Activated CD4-positive, alpha-beta memory T cell treated with anti-CD3 and anti-CD28 coated beads for 36 hours (primary cell): ENCODE results near the gene RNF26. TPM values are rescaled to one million over a fixed set of nuclear protein-coding genes. Genes with fewer than 3 reads are reported as not detected.

Experiments used
- CTCF ChIA-PET: fragments of 350-600 bp; sonication (Branson Sonifier 250); formaldehyde crosslinking; loops from one replicate; lab custom pipeline; 2021; ENCODE audit warnings: antibody characterized with exemption, inconsistent platforms; lab: Charles Lee
- POLR2A ChIA-PET: fragments of 350-600 bp; sonication (Branson Sonifier 250); formaldehyde crosslinking; loops from one replicate; lab custom pipeline; 2021; ENCODE audit warnings: antibody characterized with exemption; lab: Charles Lee
- DNase-seq: peaks from one replicate; pipeline ENCODE4 v3.0.0-alpha.2; 2020
- H3K27ac Mint-ChIP-seq: one replicate; pipeline ENCODE4 v1.8.0; 2021; ENCODE audit warnings: mixed read lengths
- H3K27me3 Mint-ChIP-seq: one replicate; pipeline ENCODE4 v1.8.0; 2021; ENCODE audit warnings: mixed read lengths
- H3K36me3 Mint-ChIP-seq: one replicate; pipeline ENCODE4 v1.8.0; 2021; ENCODE audit warnings: mixed read lengths
- H3K4me1 Mint-ChIP-seq: one replicate; pipeline ENCODE4 v1.8.0; 2021; ENCODE audit warnings: low read depth, mixed read lengths
- H3K4me3 Mint-ChIP-seq: one replicate; pipeline ENCODE4 v1.8.0; 2021; ENCODE audit warnings: mild to moderate bottlenecking, mixed read lengths
- H3K9me3 Mint-ChIP-seq: one replicate; pipeline ENCODE4 v1.8.0; 2021; ENCODE audit warnings: mixed read lengths
- intact Hi-C: fragments of 100-400 bp; cut with micrococcal nuclease; formaldehyde crosslinking; loops from one replicate; pipeline ENCODE4 v1.15.1; 2023
- total RNA-seq, 2 experiments: library from RNA; stranded (reverse); gene quantifications; one replicate each; pipeline ENCODE4 v1.2.3, GENCODE V29; 2021

Gene RNF26
- total RNA-seq, 2 experiments from 2014 or later: 33.7 to 35.2 TPM

DNA sequence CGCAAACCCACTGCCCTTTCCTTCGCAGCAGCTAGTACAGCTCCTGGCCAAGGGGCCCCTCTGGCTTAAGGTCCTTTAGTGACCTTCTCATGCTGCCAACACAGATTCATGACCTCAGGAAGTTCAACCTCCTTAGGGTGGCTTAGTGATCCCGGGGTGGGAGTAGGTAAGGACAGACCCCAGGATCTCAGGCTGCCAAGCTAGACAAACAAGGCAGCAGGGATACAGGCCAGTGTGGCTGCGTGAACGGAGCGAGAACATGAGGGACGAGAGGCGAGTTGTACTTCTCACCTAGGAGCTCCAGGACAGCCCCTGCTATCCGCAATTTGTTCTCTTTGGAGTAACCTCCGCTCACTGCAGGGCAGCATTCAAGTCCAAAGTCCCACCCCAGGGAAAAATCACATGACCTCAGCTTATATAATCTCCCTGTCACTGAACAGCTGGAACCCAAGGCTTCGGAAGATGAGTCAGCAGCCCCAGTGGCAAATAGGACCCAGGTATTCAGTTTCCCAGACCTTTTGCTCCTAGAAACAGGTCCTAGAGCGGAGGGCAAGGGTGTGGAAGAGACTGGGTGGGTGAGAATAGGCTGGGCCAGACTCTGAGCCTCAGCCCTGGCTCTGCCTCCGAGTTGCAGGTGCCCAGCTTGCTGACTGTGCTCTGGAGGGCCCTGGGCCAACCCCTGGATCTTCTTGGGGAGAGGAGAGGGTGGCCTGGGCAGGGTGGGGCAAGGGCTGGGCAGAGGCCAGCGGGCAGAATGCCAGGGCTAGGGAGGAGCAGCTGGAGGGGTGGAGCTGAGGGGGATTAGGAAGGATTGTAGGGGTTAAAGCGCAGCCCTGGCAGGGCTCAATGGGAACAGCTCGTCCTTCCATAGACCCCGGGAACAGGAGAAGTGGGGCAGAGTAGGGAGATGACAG lies 34.1 kb downstream of the RNF26 start:
- CTCF ChIA-PET: interaction anchor here (1.0 to 9.3 kb wide), 7 partner anchors 9 to 107 kb away, joined by 3 to 55 read pairs (median 6); partner anchors contain the start of gene USP2
- intact Hi-C loops: no loop called here
- DNase-seq: no peak

DNA sequence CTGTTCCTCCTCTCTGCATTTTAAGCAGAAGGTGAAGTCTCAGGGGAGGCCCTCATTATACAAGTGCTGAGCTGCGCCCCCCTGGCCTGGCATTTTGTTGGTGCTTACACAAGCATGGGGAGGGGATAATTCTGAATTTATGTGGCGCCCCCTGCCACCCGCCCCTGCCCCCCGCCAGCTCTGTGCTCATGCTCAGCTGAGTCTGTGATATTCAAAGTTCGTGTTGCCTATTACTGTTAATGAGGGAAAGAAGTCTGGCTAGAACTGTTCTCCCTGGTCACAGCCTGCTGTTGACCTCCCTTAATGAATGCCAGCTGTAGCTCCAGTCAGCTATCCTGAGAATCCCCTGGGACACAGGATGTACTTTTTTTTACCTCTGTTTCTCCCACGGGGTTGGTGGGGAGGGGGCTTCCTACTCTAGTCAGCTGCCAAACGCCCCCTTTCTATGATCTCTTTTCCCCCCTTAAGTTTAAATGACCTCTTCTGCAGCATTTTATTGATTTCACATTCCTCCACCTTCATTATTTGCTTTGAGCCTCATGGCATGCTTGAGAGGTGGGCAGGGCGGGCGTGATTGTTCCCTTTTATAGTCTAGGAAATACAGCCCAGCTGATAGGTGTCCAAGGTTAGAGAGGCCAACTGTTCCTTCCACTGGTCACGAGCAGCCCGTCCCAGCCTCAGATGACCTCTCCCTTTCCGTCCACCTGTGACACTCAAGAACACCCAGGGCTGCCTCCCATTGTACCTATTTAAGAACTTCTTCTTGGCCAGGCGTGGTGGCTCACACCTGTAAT lies 35.0 kb downstream of the RNF26 start:
- Mint-ChIP-seq H3K4me3 (no peak overlapping the region), H3K27me3 (peaks cover 37% of the 10 kb centered on the region), H3K4me1 (peaks cover 13% of the 10 kb centered on the region), H3K27ac (no peak overlapping the region), H3K36me3 (no peaks in the 10 kb centered on the region), H3K9me3 (no peaks in the 10 kb centered on the region)
- ChIA-PET POLR2A (no interaction called here), CTCF (interaction anchor here (1.1 to 9.3 kb wide), 6 partner anchors 8 to 106 kb away, joined by 5 to 55 read pairs (median 8); partner anchors contain the start of gene USP2)
- intact Hi-C loops: no loop called here
- DNase-seq: no peak

More for the DNA sequence above, 34.1 kb downstream of the RNF26 start:
- H3K9me3 Mint-ChIP-seq: no peaks in the 10 kb centered on the region
- H3K27ac Mint-ChIP-seq: no peak overlapping the region
- no peak overlapping the region for H3K4me3 Mint-ChIP-seq
- no peaks in the 10 kb centered on the region for H3K36me3 Mint-ChIP-seq
- H3K27me3 Mint-ChIP-seq: peaks cover 38% of the 10 kb centered on the region
- POLR2A ChIA-PET: interaction anchor here (0.6 kb wide), 1 partner anchor 12 kb away, joined by 3 read pairs; no protein-coding TSS in a partner anchor
- H3K4me1 Mint-ChIP-seq: peaks cover 7% of the 10 kb centered on the region

DNA sequence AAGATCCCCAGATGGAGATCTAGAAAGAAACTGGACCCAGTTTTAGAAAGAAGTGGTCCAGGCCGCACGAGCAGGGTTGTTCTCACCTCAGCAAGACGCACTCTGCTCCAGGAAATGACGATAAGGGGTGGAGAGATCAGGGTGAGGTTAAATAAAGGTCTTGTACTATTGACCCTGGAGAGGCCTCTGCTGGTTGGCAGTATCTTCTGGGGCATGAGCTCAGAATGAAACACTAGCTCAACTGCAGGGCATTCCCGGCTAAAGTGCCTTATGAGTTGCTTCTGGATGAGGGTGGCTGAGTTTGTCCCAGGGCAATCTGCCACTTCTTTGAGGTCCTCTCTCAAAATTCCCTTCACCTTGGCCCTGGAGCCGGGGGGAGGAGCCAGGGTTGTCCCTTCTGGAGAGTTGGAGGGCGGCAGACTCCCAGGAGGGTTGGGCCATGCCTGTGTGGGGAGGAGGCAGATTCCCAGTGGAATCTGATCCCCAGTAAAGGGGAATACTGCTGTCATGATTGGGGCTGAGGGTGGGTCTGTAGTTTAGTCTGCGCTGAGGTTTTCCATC lies 36.2 kb downstream of the RNF26 start:
- H3K4me3 Mint-ChIP-seq: no peak overlapping the region

DNA sequence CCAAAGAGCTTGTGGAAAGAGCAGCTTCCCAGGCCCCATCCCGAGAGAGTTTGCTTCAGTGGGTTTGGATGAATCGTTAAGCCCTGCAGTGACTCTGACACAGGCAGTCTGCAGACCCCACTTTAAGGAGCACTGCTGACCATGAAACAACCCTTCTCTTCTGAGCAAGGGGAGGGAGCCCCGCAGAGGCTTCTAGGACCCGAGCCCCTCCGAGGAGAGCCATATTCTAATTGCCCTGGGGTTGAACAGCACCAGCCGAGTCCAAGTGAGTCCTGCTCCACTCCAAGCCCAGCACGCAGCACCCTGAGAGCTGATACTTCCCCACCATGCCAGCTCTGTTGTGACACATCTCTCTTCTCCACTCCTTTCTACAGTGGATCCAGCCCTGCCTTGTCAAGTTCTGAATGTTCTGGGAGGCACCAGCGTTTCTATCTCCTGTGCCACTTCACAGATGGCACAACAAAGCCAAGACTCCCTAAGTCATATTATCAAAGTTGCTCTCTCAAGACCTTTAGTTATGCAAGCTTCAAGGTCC lies 36.8 kb downstream of the RNF26 start:
- no peak overlapping the region for H3K4me3 Mint-ChIP-seq
- ChIA-PET CTCF (interaction anchor here (1.4 to 9.3 kb wide), 6 partner anchors 10 to 103 kb away, joined by 4 to 55 read pairs (median 9); partner anchors contain the start of gene USP2), POLR2A (no interaction called here)
- H3K4me1 Mint-ChIP-seq: peaks cover 8% of the 10 kb centered on the region
- H3K36me3 Mint-ChIP-seq: no peaks in the 10 kb centered on the region
- no peaks in the 10 kb centered on the region for H3K9me3 Mint-ChIP-seq
- intact Hi-C loops: no loop called here
- H3K27ac Mint-ChIP-seq: no peak overlapping the region
- peaks cover 23% of the 10 kb centered on the region for H3K27me3 Mint-ChIP-seq
- no peak for DNase-seq

More for the DNA sequence above, 36.2 kb downstream of the RNF26 start:
- Mint-ChIP-seq H3K9me3 (no peaks in the 10 kb centered on the region), H3K27me3 (peaks cover 24% of the 10 kb centered on the region), H3K4me1 (peaks cover 8% of the 10 kb centered on the region), H3K27ac (no peak overlapping the region), H3K36me3 (no peaks in the 10 kb centered on the region)
- POLR2A ChIA-PET: no interaction called here
- CTCF ChIA-PET: interaction anchor here (1.4 to 9.3 kb wide), 6 partner anchors 9 to 104 kb away, joined by 4 to 55 read pairs (median 9); partner anchors contain the start of gene USP2
- intact Hi-C loops: no loop called here
- peak; percentile 31 for DNase-seq

DNA sequence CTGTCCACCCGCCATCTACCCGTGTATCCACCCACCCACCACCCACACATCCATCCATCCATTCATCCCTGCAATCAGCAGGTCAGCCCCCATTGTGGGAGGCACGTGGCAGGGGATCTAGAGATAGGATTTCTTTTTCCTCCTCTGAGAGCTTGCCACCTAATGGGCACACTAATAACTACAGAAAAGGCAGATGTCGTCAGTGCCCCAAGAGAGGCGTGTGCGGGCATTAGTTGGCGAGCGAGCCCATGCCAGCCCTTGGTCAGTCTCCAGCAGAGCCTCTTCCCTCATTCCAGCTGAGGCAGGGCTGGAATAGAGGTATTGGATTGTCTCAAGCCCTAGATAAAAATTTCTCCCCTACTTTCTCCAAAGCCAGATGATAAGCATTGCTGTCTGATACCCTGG lies 37.5 kb downstream of the RNF26 start:
- DNase-seq: no peak
- no peaks in the 10 kb centered on the region for H3K36me3 Mint-ChIP-seq
- intact Hi-C loops: no loop called here

DNA sequence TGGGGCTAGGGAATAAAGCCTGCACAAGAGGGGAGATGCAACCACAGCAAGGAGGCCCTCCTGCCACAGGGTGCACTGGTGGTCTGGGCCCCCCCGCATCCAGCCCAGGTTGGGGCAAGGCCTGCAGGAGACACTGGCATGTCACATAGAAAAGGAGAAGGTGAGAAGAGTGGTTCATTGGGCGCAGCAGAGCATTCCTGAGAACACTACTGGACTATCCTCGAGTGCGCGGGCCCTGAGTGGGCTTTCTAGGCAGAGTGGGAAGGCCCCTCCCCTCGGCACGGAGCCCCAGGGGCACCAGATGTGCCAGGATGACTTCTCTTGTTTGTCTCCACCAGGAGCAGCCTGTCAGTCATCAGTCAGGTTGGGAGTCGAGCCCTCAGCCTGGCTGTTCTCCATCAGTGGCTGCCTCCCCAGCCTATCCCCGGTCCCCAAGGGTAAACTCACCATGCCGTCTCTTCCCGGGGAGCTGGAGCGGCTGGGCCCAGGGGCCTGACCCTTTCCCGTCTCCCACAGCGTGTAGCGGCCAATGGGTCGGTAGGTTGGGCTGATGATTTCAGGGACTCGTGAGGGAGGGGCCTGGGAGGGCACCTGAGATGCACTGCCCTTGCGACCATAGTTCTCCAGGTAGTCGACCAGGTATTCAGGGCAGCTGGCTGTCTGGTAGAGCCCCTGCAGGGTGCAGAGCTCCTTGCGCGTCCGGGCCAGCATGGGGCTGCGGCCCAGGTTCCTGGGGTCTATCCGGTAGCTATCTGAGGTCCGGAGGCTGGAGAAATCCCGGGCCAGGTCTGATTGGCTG lies 38.1 kb downstream of the RNF26 start:
- CTCF ChIA-PET: interaction anchor here (0.7 to 12.5 kb wide), 6 partner anchors 10 to 167 kb away, joined by 3 to 237 read pairs (median 40); partner anchors contain the start of genes CBL and USP2

More for the DNA sequence above, 37.5 kb downstream of the RNF26 start:
- POLR2A ChIA-PET: no interaction called here
- Mint-ChIP-seq H3K4me3 (no peak overlapping the region), H3K27me3 (peaks cover 16% of the 10 kb centered on the region), H3K27ac (no peak overlapping the region), H3K9me3 (no peaks in the 10 kb centered on the region), H3K4me1 (peaks cover 8% of the 10 kb centered on the region)
- CTCF ChIA-PET: interaction anchor here (1.4 to 9.3 kb wide), 7 partner anchors 11 to 103 kb away, joined by 4 to 55 read pairs (median 8); partner anchors contain the start of gene USP2

DNA sequence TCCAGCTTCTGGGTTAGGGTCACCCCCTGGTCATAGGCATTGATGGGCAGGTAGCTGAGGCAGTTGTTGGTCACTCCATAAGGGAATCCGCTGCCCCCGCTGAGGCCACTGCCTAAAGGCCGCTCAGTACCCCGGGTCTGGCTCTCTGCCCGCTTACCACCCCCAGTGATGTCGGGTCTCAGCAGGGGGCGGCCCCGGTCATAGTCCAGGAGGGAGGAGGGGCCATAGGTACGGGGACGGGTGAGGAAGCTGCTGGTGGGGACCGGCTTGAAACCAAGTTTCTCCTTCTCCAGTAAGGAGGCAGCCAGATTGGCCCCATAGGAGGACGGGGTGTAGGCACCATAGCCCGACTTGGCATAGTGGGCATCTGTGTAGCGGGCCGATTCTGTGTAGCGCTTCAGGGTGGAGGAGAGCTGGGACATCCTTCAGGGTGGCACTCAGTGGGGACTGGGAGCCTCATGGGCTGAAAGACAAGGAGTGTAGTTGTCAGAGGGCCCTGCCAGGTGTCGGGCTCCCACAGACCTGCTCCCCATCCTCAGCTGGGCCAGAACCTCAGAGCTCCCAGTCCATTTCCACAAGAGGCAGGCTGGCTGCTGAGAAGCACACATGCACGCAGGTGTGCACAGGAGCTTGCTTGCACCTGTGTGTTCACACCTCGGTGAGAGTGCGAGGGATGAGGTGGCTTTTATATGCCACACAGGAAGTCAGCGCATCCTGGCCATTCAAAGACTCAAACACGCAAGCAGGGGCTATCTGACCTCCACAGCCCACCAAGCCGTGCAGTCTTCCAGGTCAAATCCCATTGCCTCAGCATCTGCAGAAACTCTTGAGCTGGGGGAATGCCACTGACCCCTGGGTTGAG lies 39.0 kb downstream of the RNF26 start:
- H3K4me1 Mint-ChIP-seq: peaks cover 8% of the 10 kb centered on the region
- CTCF ChIA-PET: interaction anchor here (0.7 to 12.5 kb wide), 13 partner anchors 9 to 168 kb away, joined by 3 to 237 read pairs (median 5); partner anchors contain the start of genes CBL and USP2
- intact Hi-C loops: no loop called here
- no peak for DNase-seq
- no peaks in the 10 kb centered on the region for H3K9me3 Mint-ChIP-seq
- POLR2A ChIA-PET: interaction anchor here (0.8 kb wide), 1 partner anchor 9 kb away, joined by 3 read pairs; no protein-coding TSS in a partner anchor
- H3K4me3 Mint-ChIP-seq: no peak overlapping the region
- H3K27me3 Mint-ChIP-seq: peaks cover 3% of the 10 kb centered on the region
- H3K36me3 Mint-ChIP-seq: no peaks in the 10 kb centered on the region
- no peak overlapping the region for H3K27ac Mint-ChIP-seq

More for the DNA sequence above, 38.1 kb downstream of the RNF26 start:
- Mint-ChIP-seq H3K4me3 (no peak overlapping the region), H3K27ac (no peak overlapping the region), H3K27me3 (peaks cover 9% of the 10 kb centered on the region), H3K9me3 (no peaks in the 10 kb centered on the region), H3K4me1 (peaks cover 8% of the 10 kb centered on the region), H3K36me3 (no peaks in the 10 kb centered on the region)
- POLR2A ChIA-PET: no interaction called here
- no peak for DNase-seq
- intact Hi-C loops: no loop called here

DNA sequence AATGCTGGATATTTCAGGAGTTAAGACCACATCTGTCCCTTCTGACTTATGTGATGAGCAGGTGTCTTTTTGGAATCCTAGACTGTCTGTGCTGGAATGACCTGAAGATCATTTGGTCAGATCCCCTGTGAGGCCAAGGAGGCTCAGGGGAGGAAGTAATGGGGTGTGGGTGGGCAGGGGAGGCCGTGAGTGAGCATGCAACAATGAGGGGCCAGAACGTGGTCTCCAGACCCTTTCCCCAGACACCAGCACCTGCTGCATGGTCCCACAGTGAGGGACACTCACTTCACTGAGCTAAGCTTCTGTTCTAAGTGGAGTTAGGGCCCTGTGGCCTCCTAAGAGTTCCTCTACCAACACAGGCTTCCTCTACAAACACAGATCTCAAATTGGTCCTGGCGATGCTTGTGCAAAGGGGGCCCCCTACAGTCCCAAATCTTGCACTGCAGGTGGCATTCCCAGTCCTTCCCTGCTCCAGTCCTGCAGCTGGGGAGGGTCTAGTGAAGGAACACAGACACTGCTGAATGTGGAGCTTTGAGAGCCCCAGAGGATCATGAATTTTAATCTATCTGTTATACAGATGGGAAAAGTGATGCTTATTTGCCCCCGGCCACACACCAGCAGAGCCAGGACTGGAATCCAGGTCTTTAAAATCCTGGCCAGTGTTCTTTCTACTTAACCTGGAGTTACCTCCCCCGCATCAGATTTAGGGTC lies 39.7 kb downstream of the RNF26 start:
- no peak overlapping the region for H3K27ac Mint-ChIP-seq
- POLR2A ChIA-PET: interaction anchor here (0.6 to 0.8 kb wide), 2 partner anchors 10 to 328 kb away, joined by 3 read pairs; no protein-coding TSS in a partner anchor
- H3K27me3 Mint-ChIP-seq: peaks cover 1% of the 10 kb centered on the region
- intact Hi-C loops: loop anchor here (1.0 kb wide), 1 partner anchor 18 kb away; no protein-coding TSS in a partner anchor
- DNase-seq: peak; percentile 73
- no peaks in the 10 kb centered on the region for H3K36me3 Mint-ChIP-seq
- no peak overlapping the region for H3K4me3 Mint-ChIP-seq
- no peaks in the 10 kb centered on the region for H3K9me3 Mint-ChIP-seq
- H3K4me1 Mint-ChIP-seq: peaks cover 8% of the 10 kb centered on the region
- CTCF ChIA-PET: interaction anchor here (0.9 to 12.5 kb wide), 15 partner anchors 9 to 103 kb away, joined by 3 to 237 read pairs (median 4); partner anchors contain the start of gene USP2

DNA sequence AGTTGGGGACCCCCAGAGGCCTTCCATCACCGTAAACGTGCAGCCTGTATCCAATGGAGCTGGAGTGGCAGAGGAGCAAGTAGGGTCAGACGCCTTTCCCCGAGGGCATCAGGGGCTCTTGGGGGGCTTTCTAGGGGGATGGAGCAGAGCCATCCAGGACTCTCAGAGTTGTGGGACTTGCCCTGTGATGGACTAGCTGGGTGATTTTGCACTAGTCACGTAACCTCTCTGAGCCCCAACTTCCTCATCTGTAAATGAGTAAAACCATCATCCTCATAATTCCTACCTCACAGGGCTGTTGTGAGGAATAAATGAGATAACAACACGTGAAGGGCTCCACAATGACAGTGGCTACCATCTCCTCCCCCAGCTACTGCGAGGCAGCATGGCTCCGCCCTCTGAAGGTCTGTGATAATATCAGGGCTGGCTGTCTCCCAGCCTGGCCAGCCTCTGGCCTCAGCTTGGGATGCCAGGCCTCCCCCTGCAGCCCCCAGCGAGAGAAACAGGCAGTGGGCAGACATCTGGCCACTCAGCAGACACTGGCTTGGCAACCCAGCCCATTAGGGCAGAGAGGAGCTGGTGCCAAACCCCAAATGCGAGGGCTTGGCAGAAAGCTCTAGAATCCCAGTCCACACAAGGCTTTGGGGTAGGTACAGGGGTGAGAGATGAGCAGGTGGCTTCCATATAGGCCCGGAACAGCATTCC lies 40.5 kb downstream of the RNF26 start:
- no peak for DNase-seq
- Mint-ChIP-seq H3K27me3 (peaks cover 1% of the 10 kb centered on the region), H3K4me1 (peaks cover 8% of the 10 kb centered on the region), H3K27ac (no peak overlapping the region), H3K36me3 (no peaks in the 10 kb centered on the region), H3K4me3 (no peak overlapping the region), H3K9me3 (no peaks in the 10 kb centered on the region)
- POLR2A ChIA-PET: interaction anchor here (0.6 to 0.8 kb wide), 2 partner anchors 10 to 328 kb away, joined by 3 read pairs; no protein-coding TSS in a partner anchor
- CTCF ChIA-PET: interaction anchor here (0.9 to 12.5 kb wide), 14 partner anchors 8 to 154 kb away, joined by 3 to 237 read pairs (median 4); partner anchors contain the start of gene USP2
- intact Hi-C loops: loop anchor here (1.0 kb wide), 1 partner anchor 18 kb away; no protein-coding TSS in a partner anchor
